GM23338 (cell line): ENCODE measurements around the gene PRELID1. TPM values are rescaled to one million over a fixed set of nuclear protein-coding genes. Genes with fewer than 3 reads are reported as not detected.

ENCODE experiments used
- ATAC-seq: fragments of 200-7000 bp; cut with Tn5 transposase; 3 replicates; pipeline ENCODE4 v1.9.1; 2020
- DNase-seq: peaks from one replicate; pipeline ENCODE4 v3.0.0-alpha.2; 2015; ENCODE audit warnings: low spot score
- H2AFZ ChIP-seq: fragments of 200-600 bp; sonication (generic); 2 replicates; pipeline ENCODE4 v1.8.0; 2016; ENCODE audit warnings: antibody characterized with exemption, mild to moderate bottlenecking, moderate library complexity
- H3F3A ChIP-seq: fragments of 200-600 bp; sonication (generic); replicated peaks from 2 replicates; pipeline ENCODE4 v1.8.0; 2017; ENCODE audit warnings: antibody characterized with exemption, mixed run types, low read depth
- H3K27ac ChIP-seq: fragments of 200-600 bp; sonication (generic); 2 replicates; pipeline ENCODE4 v1.6.1; 2016; ENCODE audit warnings: low read depth
- H3K27me3 ChIP-seq: fragments of 200-600 bp; sonication (generic); 2 replicates; pipeline ENCODE4 v1.8.0; 2016; ENCODE audit warnings: mild to moderate bottlenecking, mixed run types, moderate library complexity; ENCODE audit not compliant: insufficient read depth
- H3K36me3 ChIP-seq: fragments of 200-600 bp; sonication (generic); 2 replicates; pipeline ENCODE4 v1.8.0; 2016; ENCODE audit warnings: mild to moderate bottlenecking; ENCODE audit not compliant: insufficient read depth
- H3K4me1 ChIP-seq: fragments of 200-600 bp; sonication (generic); 2 replicates; pipeline ENCODE4 v1.8.0; 2016; ENCODE audit warnings: mild to moderate bottlenecking, moderate library complexity; ENCODE audit not compliant: insufficient read depth
- H3K4me2 ChIP-seq: fragments of 200-600 bp; sonication (generic); 2 replicates; pipeline ENCODE4 v1.7.1; 2017; ENCODE audit warnings: mixed run types
- H3K4me3 ChIP-seq: fragments of 200-600 bp; sonication (generic); 2 replicates; pipeline ENCODE4 v1.6.1; 2016; ENCODE audit warnings: mixed run types
- H3K79me2 ChIP-seq: fragments of 200-600 bp; sonication (generic); replicated peaks from 2 replicates; pipeline ENCODE4 v1.8.0; 2017; ENCODE audit warnings: mild to moderate bottlenecking; ENCODE audit not compliant: insufficient read depth
- H3K9me2 ChIP-seq: fragments of 200-600 bp; sonication (generic); 2 replicates; pipeline ENCODE4 v1.8.0; 2017; ENCODE audit not compliant: insufficient read depth
- H4K20me1 ChIP-seq: fragments of 200-600 bp; sonication (generic); replicated peaks from 2 replicates; pipeline ENCODE4 v1.8.0; 2017; ENCODE audit warnings: mild to moderate bottlenecking; ENCODE audit not compliant: insufficient read depth
- H3K27ac Mint-ChIP-seq: 2 replicates; pipeline ENCODE4 v1.8.0; 2020; ENCODE audit warnings: inconsistent platforms, mild to moderate bottlenecking, moderate library complexity, mixed read lengths
- H3K27me3 Mint-ChIP-seq: 3 replicates; pipeline ENCODE4 v1.8.0; 2022; ENCODE audit warnings: low read depth, mild to moderate bottlenecking, moderate library complexity, mixed read lengths, inconsistent platforms; ENCODE audit not compliant: insufficient read depth, poor library complexity
- H3K36me3 Mint-ChIP-seq: 3 replicates; pipeline ENCODE4 v1.8.0; 2021; ENCODE audit warnings: low read depth, mild to moderate bottlenecking, inconsistent platforms, moderate library complexity, mixed read lengths
- H3K4me1 Mint-ChIP-seq: 3 replicates; pipeline ENCODE4 v1.8.0; 2020; ENCODE audit warnings: mild to moderate bottlenecking, inconsistent platforms, mixed read lengths
- H3K4me3 Mint-ChIP-seq: 3 replicates; pipeline ENCODE4 v1.8.0; 2021; ENCODE audit warnings: moderate library complexity, mild to moderate bottlenecking, inconsistent platforms, mixed read lengths
- H3K9me3 Mint-ChIP-seq: 3 replicates; pipeline ENCODE4 v1.8.0; 2020; ENCODE audit warnings: moderate library complexity, mild to moderate bottlenecking, inconsistent platforms, mixed read lengths
- CREB1 ChIP-seq: fragments of 250-450 bp; sonication (Bioruptor Pico); IDR thresholded peaks from 2 replicates; pipeline ENCODE4 v1.5.0; 2020; ENCODE audit warnings: low read depth, mild to moderate bottlenecking, moderate library complexity
- CTCF ChIP-seq, 2 experiments: fragments of 200-600 bp in 1 of 2; sonication (generic) in 1 of 2; conservative IDR thresholded peaks; 2 replicates each; pipeline versions ENCODE4 v1.5.1 to v1.6.1; 2016 to 2017; ENCODE audit warnings: antibody characterized with exemption in 2 of 2, low read depth in 2 of 2, mild to moderate bottlenecking in 2 of 2, moderate library complexity in 1 of 2
- EZH2phosphoT487 ChIP-seq: fragments of 200-600 bp; sonication (generic); IDR thresholded peaks from one replicate; pipeline ENCODE4 v1.8.1; 2018; ENCODE audit warnings: antibody characterized with exemption; ENCODE audit not compliant: unreplicated experiment
- POLR2AphosphoS5 ChIP-seq: IDR thresholded peaks from 2 replicates; pipeline ENCODE4 v1.6.1; 2016; ENCODE audit warnings: antibody characterized with exemption, low read depth
- REST ChIP-seq: IDR thresholded peaks from one replicate; pipeline ENCODE4 v1.6.1; 2018; ENCODE audit warnings: antibody characterized with exemption; ENCODE audit not compliant: unreplicated experiment
- polyA plus RNA-seq: library from polyadenylated mRNA; unstranded; fragments of >200 nt; fragmentation: Nextera tagmentation; extraction: Ambion mirVana; gene quantifications from 2 replicates; pipeline ENCODE4 v1.2.1, GENCODE V29; 2016
- total RNA-seq: library from RNA; depleted of rRNA; stranded (reverse); fragments of >200 nt; shearing (Covaris generic); gene quantifications from 2 replicates; pipeline ENCODE4 v1.2.3, GENCODE V29; 2014

Gene PRELID1
- total and polyA plus RNA-seq, 2 experiments from 2014 or later, result 328 to 349 TPM

GRCh38 chr5:177276886-177277285 lies 26.7 kb upstream of the PRELID1 start (continued):
- no peak for TF ChIP-seq REST
- no peak for TF ChIP-seq CTCF (conservative IDR thresholded peaks at IDR 0.05; ENCODE audit: low read depth in 2 of 2)
- TF ChIP-seq CREB1 (CRISPR knock-in tag), result no peak
- no peak for TF ChIP-seq POLR2AphosphoS5

- H2AFZ ChIP-seq, result no peak overlapping the region
- H3K27ac Mint-ChIP-seq, result no peak overlapping the region
- H3K4me3 ChIP-seq, result no peak overlapping the region
- no peaks in the 10 kb centered on the region for H3K9me3 Mint-ChIP-seq
- H3K79me2 ChIP-seq, result peaks cover 26% of the 10 kb centered on the region; the same call in 1 of the 2 replicates
- DNase-seq (no peak), ATAC-seq (no peak)
- no peaks in the 10 kb centered on the region for H3K27me3 ChIP-seq
- no peak overlapping the region for H3K27ac ChIP-seq
- H3K27me3 Mint-ChIP-seq, result peaks cover 5% of the 10 kb centered on the region
- no peak overlapping the region for H3K4me3 Mint-ChIP-seq
- H3K36me3 Mint-ChIP-seq, result peaks cover 89% of the 10 kb centered on the region
- no peaks in the 10 kb centered on the region for H3K4me1 Mint-ChIP-seq
- no peak for TF ChIP-seq CTCF (conservative IDR thresholded peaks at IDR 0.05; ENCODE audit: low read depth in 2 of 2)
- peak; percentile 32 for TF ChIP-seq EZH2phosphoT487
- peaks cover 22% of the 10 kb centered on the region for H3F3A ChIP-seq
- peaks cover 79% of the 10 kb centered on the region for H3K36me3 ChIP-seq
- no peaks in the 10 kb centered on the region for H3K9me2 ChIP-seq
- H4K20me1 ChIP-seq, result peaks cover 37% of the 10 kb centered on the region
- no peak overlapping the region for H3K4me2 ChIP-seq
- no peaks in the 10 kb centered on the region for H3K4me1 ChIP-seq
Measured at GRCh38 chr5:177288191-177288590, 15.4 kb upstream of the PRELID1 start.
